Upper lobe of left lung (tissue), 6 donors: ENCODE data around the gene TRIM71. TPM values are rescaled to one million over a fixed set of nuclear protein-coding genes. Genes with fewer than 3 reads are reported as not detected.
A peak's percentile ranks its signal among the peaks of the same experiment; 100 is the strongest.

ENCODE experiments used
- ATAC-seq, 2 donors: fragments of 200-7000 bp; cut with Tn5 transposase; one replicate each; pipeline ENCODE4 v1.9.1; 2022; ENCODE audit warnings: mild to moderate bottlenecking in 2 of 2, moderate library complexity in 2 of 2; ENCODE audit not compliant: low FRiP score in 2 of 2
- DNase-seq, 2 donors: peaks; one replicate each; pipeline ENCODE4 v3.0.0-alpha.2; 2019 to 2020
- H3K27ac ChIP-seq, 4 donors: fragments of 200-600 bp; sonication (generic); one replicate each; pipeline ENCODE4 v1.5.1; 2016 to 2019
- H3K27me3 ChIP-seq, 4 donors: fragments of 200-600 bp; sonication (generic); one replicate each; pipeline ENCODE4 v1.5.1; 2017 to 2019
- H3K36me3 ChIP-seq, 4 donors: fragments of 200-600 bp; sonication (generic); one replicate each; pipeline ENCODE4 v1.5.1; 2016 to 2019
- H3K4me1 ChIP-seq, 4 donors: fragments of 200-600 bp; sonication (generic); one replicate each; pipeline ENCODE4 v1.5.1; 2018 to 2019
- H3K4me3 ChIP-seq, 4 donors: fragments of 200-600 bp; sonication (generic); one replicate each; pipeline ENCODE4 v1.5.1; 2017 to 2019; ENCODE audit warnings: mild to moderate bottlenecking in 2 of 4, moderate library complexity in 1 of 4
- H3K9me3 ChIP-seq, 4 donors: fragments of 200-600 bp; sonication (generic); one replicate each; pipeline ENCODE4 v1.5.1; 2018 to 2019
- EP300 ChIP-seq, 4 donors: sonication (generic); formaldehyde crosslinking; IDR thresholded peaks; one replicate each; pipeline ENCODE4 v1.5.1; 2017; ENCODE audit warnings: antibody characterized with exemption in 4 of 4, control low read depth in 2 of 4
- POLR2A ChIP-seq, 4 donors: fragments of 450-650 bp; IDR thresholded peaks; one replicate each; pipeline ENCODE4 v1.5.1; 2016 to 2017; ENCODE audit warnings: antibody characterized with exemption in 4 of 4, mild to moderate bottlenecking in 2 of 4
- POLR2AphosphoS5 ChIP-seq, 2 donors: sonication (generic); formaldehyde crosslinking; IDR thresholded peaks; one replicate each; pipeline ENCODE4 v1.5.1; 2017; ENCODE audit warnings: antibody characterized with exemption in 2 of 2
- WGBS, 2 donors: methylation state at CpG; one replicate each; pipeline ENCODE4 v1.1.5; 2017 to 2018; 5-methylcytosine and 5-hydroxymethylcytosine counted together
- total RNA-seq, 6 donors: library from RNA; depleted of rRNA in 4 of 6; stranded (reverse); fragments of >200 nt in 4 of 6; gene quantifications; one replicate each; pipeline versions ENCODE4 v1.1.0 to v1.2.1, GENCODE V29; 2016 to 2021
- TF ChIP-seq, protein P1 (sequence below), 6 experiments: fragments of 450-650 bp in 4 of 6; fragments of 200-600 bp in 2 of 6; sonication (generic) in 2 of 6; IDR thresholded peaks; one replicate each; pipeline ENCODE4 v1.5.1; 2016 to 2019; ENCODE audit warnings: antibody characterized with exemption in 6 of 6
- donor health status: DM: no; HTN: no; CAD: no; lungs with moderate emphysema.
- donor health status: DM: no; HTN: yes; CAD: no; lungs with severe emphysema.

TRIM71 gene
- total RNA-seq, 6 donors from 2014 or later, result 2.2 to 7.3 (median 3.8) TPM

DNA sequence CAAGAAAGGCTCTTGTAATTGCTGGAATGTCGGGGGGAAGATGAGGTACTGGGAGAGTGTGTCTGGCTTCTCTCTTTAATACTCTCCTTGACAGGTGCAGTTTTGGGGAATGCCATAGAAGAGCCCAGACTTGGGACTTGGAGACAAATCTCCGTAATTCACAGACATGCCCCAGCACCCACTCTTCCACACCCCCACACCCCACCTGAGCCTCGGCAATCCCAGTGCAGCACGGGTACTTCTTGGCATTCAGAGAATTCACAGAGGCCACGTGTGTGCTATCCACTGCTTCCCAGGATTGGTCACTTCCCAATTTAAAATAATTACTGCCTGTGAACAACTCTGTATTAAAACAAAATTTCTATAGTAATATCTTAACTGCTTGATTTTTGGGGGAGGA, 43.9 kb downstream of the TRIM71 start:
- H3K27me3 ChIP-seq, result no peaks in the 10 kb centered on the region
- ATAC-seq (no peak), DNase-seq (no peak)
- 67 to 74% methylated on average over 5 of the region's 5 CpGs for WGBS, 2 donors
- peaks cover 0 to 23% (median 11%) of the 10 kb centered on the region in 4 donors for H3K4me1 ChIP-seq
- H3K27ac ChIP-seq, result no peak overlapping the region
- H3K9me3 ChIP-seq, result no peaks in the 10 kb centered on the region
- H3K4me3 ChIP-seq, result no peak overlapping the region
- H3K36me3 ChIP-seq, result no peaks in the 10 kb centered on the region
- TF ChIP-seq POLR2A (IDR thresholded peaks at IDR 0.05) (no peak), EP300 (IDR thresholded peaks at IDR 0.05) (no peak), POLR2AphosphoS5 (IDR thresholded peaks at IDR 0.05) (no peak)
- TF ChIP-seq, protein P1, sequence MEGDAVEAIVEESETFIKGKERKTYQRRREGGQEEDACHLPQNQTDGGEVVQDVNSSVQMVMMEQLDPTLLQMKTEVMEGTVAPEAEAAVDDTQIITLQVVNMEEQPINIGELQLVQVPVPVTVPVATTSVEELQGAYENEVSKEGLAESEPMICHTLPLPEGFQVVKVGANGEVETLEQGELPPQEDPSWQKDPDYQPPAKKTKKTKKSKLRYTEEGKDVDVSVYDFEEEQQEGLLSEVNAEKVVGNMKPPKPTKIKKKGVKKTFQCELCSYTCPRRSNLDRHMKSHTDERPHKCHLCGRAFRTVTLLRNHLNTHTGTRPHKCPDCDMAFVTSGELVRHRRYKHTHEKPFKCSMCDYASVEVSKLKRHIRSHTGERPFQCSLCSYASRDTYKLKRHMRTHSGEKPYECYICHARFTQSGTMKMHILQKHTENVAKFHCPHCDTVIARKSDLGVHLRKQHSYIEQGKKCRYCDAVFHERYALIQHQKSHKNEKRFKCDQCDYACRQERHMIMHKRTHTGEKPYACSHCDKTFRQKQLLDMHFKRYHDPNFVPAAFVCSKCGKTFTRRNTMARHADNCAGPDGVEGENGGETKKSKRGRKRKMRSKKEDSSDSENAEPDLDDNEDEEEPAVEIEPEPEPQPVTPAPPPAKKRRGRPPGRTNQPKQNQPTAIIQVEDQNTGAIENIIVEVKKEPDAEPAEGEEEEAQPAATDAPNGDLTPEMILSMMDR (IDR thresholded peaks at IDR 0.05), result no peak

DNA sequence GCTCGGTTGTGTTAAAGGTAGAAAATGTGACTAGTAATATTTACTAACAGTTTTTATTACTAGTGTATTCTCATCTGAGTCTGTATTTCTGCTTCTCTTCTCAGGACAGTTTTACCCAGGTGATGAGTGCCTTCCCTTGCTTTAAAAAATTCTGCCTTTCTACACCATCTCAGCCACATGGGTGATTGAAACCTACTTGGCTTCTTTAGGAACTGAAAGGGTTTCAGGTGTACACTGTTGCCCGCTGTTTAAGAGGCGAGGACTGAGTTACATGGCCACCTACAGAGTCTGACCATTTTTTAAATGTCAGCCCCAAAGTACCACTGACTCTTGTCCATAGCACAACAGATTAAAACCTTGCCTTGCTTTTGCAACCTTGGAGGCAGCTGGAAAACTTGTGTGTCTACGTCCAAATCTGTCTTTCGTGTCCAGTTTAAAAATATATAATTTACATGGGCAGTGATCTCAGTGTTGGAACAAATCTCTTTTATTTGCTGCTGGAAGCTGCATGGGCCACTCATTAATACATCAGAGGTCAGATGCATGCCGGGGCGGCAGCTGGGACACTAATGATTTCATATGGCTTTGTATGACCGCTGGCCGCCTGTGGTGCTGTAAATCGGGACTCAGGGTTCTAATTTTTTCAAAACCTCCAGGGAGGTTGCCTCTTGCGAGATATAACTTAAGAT, 44.6 kb downstream of the TRIM71 start:
- no peak overlapping the region for H3K4me3 ChIP-seq
- ATAC-seq (no peak), DNase-seq (no peak)
- H3K36me3 ChIP-seq, result no peaks in the 10 kb centered on the region
- H3K27me3 ChIP-seq, result no peaks in the 10 kb centered on the region
- WGBS, 2 donors, result 81% methylated on average over 11 of the region's 11 CpGs
- H3K9me3 ChIP-seq, result no peaks in the 10 kb centered on the region
- peaks cover 0 to 16% (median 8%) of the 10 kb centered on the region in 4 donors for H3K4me1 ChIP-seq
- no peak overlapping the region for H3K27ac ChIP-seq
- TF ChIP-seq, protein P1 (IDR thresholded peaks at IDR 0.05), result no peak
- TF ChIP-seq POLR2A (IDR thresholded peaks at IDR 0.05), result no peak
- no peak for TF ChIP-seq POLR2AphosphoS5 (IDR thresholded peaks at IDR 0.05)
- no peak for TF ChIP-seq EP300 (IDR thresholded peaks at IDR 0.05)

DNA sequence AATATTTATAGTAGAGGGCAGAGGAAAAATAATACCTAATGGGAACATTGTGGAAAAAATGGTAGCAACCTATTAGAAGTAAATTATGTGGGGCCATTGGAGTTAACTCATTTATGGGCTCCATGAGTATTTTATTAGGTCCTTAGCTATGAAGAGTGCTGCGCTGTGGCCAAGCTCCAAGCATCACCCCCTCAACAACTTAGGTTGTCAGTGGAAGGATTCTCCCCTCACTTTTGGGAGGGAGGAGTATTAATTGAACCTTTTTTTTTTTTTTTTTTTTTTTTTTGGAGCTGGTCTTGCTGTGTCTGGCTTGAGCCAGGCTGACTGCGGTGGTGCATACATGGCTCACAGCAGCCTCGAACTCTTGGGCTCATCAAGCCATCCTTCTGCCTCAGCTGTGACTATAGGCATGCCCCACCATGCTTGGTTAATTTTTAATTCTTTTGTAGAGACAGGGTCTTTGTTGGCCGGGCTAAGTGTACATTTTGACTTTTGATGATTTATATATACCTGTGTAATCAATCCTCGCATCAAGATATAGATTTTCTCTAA, 45.2 kb downstream of the TRIM71 start:
- Histone ChIP-seq H3K36me3 (no peaks in the 10 kb centered on the region), H3K4me1 (peaks cover 0 to 13% (median 7%) of the 10 kb centered on the region in 4 donors), H3K9me3 (no peaks in the 10 kb centered on the region), H3K27ac (no peak overlapping the region), H3K27me3 (no peaks in the 10 kb centered on the region), H3K4me3 (no peak overlapping the region)
- TF ChIP-seq, protein P1 (IDR thresholded peaks at IDR 0.05), result no peak
- TF ChIP-seq EP300 (IDR thresholded peaks at IDR 0.05) (no peak), POLR2AphosphoS5 (IDR thresholded peaks at IDR 0.05) (no peak), POLR2A (IDR thresholded peaks at IDR 0.05) (no peak)
- DNase-seq, result no peak
- no peak for ATAC-seq
- 93 to 96% methylated on average over 5 of the region's 5 CpGs for WGBS, 2 donors

DNA sequence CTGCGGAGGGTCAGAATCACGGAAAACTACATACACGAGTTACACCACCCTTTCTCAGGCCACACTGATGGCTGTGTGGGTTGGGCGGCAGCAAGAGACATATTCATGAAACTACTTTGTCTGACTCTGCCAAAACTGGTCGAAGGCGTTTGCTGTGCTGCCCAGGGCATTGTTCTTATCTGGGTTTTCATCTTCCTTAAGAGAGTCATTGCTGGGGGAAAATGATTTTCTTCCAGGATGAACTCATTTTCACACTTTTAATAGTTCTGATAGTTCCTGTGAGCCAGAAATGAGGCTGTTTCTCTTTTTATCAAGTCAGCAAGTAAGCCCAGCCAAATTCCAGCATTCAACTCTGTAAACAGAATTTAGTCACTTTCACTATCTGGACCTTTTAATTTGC, 47.6 kb downstream of the TRIM71 start:
- Histone ChIP-seq H3K4me1 (peaks cover 0 to 26% (median 8%) of the 10 kb centered on the region in 4 donors), H3K9me3 (no peaks in the 10 kb centered on the region), H3K4me3 (no peak overlapping the region), H3K27me3 (no peaks in the 10 kb centered on the region), H3K27ac (no peak overlapping the region), H3K36me3 (no peaks in the 10 kb centered on the region)
- WGBS, 2 donors, result 35 to 39% methylated on average over 6 of the region's 6 CpGs
- ATAC-seq (peak in 1 of 2 donors; percentile 57), DNase-seq (no peak)
- TF ChIP-seq EP300 (IDR thresholded peaks at IDR 0.05), result no peak

DNA sequence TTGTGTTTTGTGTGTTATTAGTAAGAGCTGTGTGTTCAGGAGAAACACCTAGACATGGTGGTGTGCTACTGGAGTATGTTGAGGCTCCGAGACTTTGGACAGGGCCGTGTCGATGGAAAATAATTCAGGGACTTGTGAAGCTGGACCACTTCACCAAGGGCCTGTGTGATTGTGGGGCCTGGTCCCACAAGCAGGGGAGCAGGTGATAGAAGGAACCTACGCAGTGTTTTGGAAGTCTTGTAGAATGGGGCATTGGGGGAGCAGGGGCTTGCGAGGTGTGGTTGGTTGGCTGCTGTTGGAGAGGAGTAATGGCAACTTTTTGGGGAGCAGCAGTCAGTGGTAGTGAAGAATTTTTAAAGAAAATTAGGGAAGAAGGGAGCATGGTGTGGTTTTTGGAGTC, 48.7 kb downstream of the TRIM71 start:
- TF ChIP-seq, protein P1 (IDR thresholded peaks at IDR 0.05), result no peak
- TF ChIP-seq EP300 (IDR thresholded peaks at IDR 0.05), result no peak
- no peak for TF ChIP-seq POLR2A (IDR thresholded peaks at IDR 0.05)
- TF ChIP-seq POLR2AphosphoS5 (IDR thresholded peaks at IDR 0.05), result no peak
- Histone ChIP-seq H3K27ac (no peak overlapping the region), H3K4me3 (no peak overlapping the region), H3K36me3 (no peaks in the 10 kb centered on the region), H3K4me1 (peaks cover 0 to 29% (median 10%) of the 10 kb centered on the region in 4 donors), H3K9me3 (no peaks in the 10 kb centered on the region), H3K27me3 (no peaks in the 10 kb centered on the region)
- 90 to 100% methylated on average over 5 of the region's 5 CpGs for WGBS, 2 donors
- DNase-seq (no peak), ATAC-seq (no peak)
